ENCODE data around the gene PSME2.

Gene PSME2

DNA sequence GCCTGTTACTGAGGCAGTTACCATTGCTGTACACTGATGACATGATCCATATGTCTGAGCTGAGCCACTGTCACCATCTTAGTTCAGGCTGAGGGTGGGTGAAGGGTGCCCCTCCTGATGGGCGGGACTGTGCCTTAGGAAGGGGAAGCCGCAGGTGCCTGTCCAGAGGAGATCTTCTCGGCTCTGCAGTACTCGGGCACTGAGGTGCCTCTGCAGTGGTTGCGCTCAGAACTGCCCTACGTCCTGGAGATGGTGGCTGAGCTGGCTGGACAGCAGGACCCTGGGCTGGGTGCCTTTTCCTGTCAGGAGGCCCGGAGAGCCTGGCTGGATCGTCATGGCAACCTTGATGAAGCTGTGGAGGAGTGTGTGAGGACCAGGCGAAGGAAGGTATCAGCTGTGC lies 4.6 kb upstream of the PSME2 start:
- DNase-seq: no peak

DNA sequence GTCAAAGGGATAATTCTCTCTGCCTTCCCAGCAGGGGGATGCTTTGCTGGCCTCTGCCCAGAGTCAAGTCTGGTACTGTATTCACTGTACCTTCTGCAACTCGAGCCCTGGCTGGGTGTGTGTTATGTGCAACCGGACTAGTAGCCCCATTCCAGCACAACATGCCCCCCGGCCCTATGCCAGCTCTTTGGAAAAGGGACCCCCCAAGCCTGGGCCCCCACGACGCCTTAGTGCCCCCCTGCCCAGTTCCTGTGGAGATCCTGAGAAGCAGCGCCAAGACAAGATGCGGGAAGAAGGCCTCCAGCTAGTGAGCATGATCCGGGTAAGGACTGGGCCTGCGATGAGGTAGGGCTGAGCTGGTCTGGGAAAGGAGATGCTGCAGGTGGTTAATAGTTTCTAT lies 4.2 kb upstream of the PSME2 start:
- DNase-seq: no peak

DNA sequence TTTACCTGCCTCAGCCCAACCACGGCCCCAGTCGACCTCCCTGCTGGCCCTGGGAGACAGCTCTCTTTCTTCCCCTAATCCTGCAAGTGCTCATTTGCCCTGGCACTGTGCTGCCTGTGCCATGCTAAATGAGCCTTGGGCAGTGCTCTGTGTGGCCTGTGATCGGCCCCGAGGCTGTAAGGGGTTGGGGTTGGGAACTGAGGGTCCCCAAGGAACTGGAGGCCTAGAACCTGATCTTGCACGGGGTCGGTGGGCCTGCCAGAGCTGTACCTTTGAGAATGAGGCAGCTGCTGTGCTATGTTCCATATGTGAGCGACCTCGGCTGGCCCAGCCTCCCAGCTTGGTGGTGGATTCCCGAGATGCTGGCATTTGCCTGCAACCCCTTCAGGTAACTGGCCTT lies 3.7 kb upstream of the PSME2 start:
- DNase-seq: no peak

DNA sequence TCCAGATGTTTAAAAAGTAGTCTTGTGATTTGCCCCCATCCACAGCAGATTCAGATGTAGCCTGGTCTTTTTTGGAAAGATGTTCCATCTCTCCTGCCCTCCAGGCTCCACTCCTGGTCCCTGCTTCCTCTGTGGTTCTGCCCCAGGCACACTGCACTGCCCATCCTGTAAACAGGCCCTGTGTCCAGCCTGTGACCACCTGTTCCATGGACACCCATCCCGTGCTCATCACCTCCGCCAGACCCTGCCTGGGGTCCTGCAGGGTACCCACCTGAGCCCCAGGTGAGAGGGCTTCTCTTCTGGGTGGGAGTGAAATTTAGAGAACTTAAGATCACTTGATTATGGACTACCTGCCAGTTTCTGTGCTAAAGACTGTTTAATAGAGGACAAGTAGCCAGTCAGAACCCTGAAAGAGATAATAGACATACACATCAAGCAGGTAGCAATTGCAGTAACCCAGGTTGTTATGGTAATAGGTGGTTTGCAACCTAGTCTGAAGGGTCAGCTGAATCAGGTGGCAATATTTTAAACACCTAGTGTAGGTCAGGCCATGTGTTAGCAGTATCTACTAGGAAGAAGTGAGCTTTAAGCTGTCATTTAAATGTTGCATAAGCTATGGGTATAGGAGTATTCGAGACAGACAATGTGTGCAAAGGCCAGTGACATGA lies 3.0 kb upstream of the PSME2 start:
- no peak for DNase-seq

DNA sequence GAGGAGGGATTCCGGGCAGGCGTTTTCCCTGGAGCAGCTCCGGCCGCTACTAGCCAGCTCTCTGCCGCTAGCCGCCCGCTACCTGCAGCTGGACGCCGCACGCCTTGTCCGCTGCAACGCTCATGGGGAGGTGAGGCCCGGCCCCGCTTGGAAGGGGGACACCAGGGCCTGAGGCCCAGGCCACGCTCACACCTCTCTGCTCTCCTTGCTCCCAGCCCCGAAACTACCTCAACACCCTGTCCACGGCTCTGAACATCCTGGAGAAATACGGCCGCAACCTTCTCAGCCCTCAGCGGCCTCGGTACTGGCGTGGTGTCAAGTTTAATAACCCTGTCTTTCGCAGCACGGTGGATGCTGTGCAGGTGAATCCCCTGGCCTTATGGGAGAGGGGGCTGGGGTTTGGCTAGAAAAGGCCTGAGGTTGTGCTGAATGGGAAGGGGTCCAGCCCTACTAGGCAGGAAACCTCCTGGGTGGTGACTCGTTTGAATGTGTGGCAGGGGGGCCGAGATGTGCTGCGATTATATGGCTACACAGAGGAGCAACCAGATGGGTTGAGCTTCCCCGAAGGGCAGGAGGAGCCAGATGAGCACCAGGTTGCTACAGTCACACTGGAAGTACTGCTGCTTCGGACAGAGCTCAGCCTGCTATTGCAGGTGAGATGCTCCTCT lies 1.5 kb upstream of the PSME2 start:
- no peak for DNase-seq

DNA sequence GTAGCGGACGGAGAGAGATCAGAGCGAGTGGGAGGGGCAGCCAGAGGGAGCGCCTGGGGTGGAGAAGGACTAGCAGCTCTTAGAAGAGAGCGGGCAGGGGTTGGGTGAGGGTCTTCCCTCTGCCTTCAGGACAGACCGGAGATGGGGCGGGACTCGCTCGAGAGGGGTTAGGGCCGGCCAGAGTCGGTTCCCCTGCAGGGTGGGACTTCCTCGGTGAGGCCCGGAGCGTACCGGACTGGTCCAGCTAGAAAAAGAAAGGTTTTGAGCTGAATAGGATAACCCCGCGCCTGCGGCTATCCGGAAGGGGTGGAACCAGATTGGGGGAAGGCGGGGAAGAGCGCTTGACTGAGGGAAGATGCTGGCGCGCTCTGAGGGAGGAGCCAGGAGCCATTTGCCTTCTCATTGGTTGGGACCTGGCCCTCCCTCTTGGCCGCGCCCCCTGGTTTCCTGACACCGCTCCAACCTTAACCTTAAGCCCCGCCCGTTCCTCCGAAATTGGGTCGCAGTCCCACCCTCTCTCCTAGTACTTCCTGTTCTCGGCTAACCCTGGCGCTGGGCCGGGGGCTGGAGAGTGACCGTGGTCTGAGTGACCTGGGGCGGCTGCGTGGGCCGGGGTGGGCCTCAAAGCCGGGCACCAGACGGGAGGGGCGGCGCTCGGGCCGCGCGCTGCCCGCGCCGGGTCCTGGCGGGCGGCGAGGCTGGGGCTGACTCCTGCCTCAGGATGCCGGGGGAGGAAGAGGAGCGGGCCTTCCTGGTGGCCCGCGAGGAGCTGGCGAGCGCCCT lies 759 bp upstream of the PSME2 start, which contains the start of gene RNF31:
RNF31 (plus strand) TSS at position 521 of the 783 bp plus-strand sequence; CDS start at position 722, 201 bp downstream.
- DNase-seq: peak; percentile 100

DNA sequence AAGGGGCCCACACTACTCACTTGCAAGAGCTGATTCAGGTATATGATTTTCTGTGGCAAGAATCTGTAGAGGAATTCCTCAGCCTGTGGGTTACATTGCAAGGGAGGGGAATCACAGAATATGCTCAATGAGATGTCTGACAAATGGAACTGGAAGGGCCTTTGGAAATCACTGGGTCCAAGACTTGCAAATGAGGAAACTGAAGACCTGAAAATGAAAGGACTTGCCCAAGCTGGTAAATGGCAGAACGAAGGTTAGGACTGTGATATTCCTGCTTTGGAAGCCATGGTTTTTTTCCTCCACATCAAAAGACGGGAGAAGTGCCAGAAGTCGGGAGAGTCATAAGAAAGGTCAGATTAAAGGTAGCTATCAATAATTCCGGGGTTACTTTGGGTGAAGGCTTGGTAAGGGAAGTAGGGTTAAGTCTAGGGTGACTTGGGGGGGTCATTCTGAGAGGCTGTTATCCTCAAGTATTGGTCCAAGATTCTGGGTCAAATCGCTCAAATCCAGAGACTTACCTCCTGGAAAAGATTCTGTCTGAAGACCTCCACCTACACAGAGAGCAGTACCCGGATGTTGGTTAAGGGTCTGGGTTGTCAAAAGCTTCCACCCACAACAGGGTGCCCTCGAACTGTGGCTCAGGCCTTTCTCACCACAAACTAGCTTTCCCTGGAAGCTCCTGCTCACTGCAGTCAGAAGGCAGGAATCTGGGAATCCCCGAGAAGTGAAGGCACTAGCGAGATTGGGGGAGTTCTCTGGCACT lies 539 bp downstream of the PSME2 start:
- DNase-seq: no peak

DNA sequence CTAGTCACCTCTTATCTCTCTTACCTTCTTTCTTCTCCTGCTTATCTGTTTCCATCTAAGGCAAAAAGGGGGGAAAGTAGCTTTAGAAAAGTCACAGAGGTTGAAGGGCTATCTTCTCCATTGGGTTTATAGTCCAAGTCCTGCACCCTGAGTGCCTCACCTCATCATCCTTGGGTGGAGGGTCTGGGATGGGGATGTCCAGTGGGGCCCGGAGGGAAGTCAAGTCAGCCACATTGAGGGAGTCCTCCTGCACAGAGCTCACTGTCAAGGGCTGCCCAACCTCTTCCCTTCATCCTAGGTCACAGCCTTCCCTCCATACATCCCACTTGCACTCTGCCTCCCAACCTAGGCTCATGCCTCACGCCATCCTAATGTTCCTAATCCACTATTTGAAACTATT lies 1.2 kb downstream of the PSME2 start:
- no peak for DNase-seq

DNA sequence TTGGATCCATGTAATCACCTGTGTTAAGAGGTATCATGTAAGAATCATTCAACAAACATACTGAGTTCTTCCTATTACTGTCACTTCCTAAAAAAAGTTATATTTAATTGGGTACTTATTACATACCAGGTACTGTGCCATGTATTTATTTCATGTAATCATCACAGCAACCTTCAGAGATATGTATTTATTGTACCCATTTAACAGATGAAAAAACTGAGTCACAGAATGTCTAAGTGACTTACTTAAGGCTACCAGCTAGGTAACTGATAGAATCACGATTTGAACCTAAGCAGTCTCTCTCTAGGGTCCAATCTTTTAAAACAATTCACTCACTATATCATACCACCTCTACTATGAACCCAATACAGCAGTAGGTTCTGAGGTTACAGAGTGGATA lies 2.0 kb downstream of the PSME2 start:
- no peak for DNase-seq

DNA sequence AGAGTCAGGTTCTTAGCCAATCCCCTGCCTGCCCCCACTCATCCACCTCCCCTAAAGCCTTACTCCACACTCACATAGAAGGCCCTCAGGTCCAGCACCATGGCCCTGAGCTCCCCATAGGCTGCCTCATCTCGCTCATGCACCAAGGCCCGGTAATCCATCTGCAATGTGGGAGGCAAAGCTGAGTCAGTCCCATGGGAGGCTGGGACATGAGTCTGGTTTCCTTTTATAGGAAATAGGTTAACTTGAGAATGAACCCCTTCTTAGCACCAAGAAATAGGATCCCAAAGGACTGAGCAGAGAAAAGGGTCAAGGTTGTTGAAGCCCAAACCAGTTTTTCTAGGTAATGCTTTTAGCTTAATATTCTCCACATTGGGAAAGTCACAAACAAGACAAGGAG lies 2.9 kb downstream of the PSME2 start:
- DNase-seq: no peak

DNA sequence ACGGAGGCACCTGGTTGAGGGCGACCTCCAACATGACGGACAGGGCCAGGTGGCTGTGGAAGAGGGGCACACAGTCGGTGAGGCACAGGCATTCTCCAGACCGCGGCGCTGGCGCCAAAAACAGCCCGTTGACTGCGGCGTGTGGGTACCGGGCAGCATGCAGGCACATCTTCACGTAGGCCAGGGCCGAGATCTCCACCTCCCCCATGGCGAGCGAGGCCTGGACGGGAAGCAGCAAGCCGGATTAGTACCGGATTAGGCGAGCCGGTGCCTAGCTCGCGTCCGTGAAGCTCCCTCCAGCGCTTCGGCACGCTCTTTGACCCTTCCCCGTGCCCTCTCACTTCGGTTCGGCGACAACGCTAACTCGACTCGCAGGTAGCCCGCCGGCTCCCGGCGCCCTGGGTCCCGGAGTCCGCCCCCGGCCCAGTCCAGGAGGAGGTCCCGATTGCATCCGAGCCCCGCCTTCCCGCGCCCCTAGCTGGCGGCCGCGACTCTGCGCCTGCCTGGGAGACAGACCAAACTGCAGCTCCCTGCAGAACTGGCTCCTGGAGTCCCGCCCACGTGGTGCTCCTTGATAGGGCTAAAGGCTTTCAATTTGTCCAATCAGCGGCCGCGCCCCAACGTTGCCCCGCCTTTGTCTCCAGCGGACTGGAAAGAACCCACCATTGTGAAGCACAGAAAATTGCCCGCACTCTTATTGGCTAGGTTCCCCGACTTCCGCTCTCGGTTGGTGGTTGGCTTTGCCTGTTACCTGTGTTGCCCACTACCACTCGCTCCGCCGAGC lies 5.1 kb downstream of the PSME2 start, which contains the start of gene EMC9:
EMC9 (minus strand) TSS at position 495 of the 784 bp plus-strand sequence; CDS start at position 208, 287 bp downstream.
- DNase-seq: peak; percentile 100

DNA sequence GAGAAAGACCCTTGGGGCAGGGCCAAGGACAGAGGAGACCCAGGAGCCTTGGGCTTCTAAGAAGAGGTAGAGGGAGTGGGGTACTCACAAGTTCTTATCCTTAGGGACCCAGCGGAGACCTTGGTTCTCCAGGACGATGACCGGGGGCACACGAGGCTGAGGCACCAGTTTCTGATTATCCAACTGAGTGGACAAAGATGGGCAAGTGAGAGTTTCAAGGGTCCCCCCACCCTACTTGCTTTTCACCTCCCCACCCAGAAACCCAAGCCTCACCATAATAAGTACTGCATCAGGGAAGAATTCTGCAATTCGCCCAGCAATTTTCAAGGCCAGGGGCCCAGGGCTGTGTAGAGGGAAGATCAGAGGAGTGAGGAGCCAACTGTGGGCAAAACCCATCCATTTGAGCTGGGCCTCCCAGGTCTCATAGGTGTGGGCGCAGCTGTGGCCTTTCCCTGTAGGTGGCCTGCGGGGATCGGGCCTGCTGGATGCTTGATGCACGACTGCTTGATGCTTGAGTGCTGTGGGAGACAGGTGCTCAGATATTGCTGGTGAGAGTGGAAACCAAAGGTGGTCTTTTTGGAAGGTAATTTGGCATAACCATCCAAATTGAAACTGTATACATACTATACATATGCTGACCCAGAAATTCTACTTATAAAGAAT lies 7.0 kb downstream of the PSME2 start:
- DNase-seq: peak; percentile 54

DNA sequence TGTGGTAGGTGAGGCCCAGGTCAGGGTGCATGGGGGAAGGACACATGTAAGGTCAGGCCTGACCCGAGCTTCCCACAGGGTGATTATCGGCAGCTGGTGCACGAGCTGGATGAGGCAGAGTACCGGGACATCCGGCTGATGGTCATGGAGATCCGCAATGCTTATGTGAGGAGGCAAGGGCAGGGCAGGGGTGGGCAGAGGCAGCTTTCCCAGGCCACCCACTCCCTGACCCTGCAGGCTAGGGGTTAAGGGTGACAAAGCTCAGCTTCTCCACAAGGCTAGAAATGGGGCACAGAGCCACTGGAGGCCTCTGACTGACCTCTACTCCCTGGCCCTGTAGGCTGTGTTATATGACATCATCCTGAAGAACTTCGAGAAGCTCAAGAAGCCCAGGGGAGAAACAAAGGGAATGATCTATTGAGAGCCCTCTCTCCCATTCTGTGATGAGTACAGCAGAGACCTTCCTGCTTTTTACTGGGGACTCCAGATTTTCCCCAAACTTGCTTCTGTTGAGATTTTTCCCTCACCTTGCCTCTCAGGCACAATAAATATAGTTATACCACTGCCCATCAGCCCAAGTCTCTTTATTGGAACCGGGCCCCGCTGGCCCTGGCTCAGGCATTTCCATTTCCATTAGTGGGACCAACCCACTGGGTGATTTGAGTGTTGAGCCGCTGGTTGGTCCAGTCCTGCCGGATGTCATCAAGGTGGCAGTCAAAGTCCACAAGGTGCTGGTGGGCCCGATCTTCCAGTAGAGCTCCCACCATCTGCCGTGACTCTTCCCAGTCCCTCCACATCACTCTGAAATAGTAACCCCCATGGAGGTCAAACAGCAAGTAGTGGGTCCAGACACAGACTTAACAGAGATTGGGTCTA lies 7.8 kb downstream of the PSME2 start:
- DNase-seq: no peak

DNA sequence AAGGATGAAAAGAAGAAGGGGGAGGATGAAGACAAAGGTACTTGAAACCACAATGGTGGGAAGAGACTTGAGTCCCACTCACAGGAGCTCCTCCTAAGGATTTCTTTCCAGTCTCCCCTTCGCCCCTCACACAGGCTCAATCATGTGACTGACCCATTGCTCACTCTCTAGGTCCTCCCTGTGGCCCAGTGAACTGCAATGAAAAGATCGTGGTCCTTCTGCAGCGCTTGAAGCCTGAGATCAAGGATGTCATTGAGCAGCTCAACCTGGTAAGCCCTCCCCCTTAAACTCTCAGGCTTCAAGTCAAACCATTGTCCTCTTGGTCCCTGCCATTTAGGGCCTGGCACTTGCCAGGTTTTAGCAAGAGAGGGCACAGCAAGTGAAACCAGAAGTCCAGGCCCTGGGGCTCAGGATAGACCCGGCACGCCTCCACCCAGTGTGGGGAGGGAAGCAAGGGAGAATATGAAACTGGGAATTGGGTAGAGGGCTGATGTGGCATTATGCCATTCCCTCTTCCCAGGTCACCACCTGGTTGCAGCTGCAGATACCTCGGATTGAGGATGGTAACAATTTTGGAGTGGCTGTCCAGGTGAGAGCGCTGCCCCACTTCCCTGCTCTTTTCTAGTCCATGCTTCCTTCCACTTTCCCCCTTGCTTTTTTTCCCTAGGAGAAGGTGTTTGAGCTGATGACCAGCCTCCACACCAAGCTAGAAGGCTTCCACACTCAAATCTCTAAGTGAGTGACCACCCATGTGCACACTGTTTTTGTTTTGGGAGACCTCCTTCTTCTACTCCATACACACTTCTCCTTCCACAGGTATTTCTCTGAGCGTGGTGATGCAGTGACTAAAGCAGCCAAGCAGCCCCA lies 8.6 kb downstream of the PSME2 start:
- DNase-seq: no peak

DNA sequence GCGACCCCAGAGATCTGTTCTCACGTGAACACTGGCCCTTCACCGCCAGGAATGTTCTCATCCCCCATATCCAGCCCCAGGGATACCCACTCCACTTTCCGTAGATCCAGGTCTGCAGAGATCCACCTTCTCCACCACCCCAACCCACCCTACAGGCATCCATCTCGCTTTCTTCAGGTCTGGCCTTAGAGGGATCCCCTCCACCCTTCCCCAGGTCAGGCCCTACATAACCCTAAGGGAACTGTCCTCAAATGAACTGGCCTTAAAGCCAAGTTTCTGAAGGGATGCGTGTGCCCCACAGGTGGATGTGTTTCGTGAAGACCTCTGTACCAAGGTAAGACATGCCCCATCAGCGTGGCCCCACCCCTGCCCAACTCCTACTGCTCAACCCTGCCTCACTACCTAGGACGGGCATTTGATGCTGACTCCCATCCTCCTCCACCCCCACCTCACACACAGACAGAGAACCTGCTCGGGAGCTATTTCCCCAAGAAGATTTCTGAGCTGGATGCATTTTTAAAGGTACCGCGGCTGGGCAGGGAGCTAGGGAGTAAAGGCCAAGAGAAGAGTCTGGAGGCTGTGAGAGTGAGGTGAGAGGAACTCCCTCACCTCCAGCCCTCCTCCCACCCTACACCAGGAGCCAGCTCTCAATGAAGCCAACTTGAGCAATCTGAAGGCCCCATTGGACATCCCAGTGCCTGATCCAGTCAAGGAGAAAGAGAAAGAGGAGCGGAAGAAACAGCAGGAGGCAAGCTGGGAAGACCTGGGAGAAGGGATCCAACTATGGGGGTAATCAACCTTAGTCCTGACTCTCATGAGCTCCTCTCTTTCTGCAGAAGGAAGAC lies 9.5 kb downstream of the PSME2 start:
- peak; percentile 46 for DNase-seq

DNA sequence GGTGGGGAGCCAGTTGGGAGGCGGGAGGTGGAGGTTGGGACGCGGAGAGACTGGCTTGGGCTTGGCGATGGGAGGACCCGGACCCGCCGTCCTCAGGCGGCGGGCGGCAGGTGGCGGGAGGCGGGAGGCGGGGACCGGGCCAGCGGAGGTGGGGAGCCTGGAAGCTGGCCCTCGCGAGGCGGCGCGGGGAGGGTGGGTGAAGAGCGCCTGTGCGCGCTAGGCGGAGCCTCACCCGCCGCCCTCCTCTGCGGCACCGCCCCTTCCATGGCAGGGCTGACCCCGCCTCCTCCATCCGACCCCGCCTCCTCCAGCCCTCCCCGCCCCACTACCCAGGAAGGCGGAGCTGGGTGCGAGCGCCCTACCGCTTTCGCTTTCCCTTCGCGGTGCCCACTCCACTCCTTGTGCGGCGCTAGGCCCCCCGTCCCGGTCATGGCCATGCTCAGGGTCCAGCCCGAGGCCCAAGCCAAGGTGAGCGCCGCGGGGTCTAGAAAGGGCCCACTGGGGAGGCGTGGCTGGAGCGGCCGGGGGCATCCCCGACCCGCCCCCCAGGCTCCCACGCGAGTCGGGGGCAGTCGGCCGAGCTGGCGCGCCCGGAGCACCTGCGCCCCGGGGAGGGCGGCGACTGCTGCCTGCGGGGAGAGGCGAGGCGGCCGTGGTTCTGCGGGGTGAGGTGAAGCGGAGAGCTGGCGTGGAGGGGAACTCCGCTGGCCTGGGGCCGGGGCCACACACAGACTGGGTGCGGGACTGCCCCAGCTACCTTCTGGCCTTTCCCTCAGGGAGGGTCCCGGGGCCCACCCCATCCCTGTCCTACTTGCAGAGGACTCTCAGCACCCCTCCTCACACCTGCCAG lies 10.4 kb downstream of the PSME2 start, which contains the start of gene PSME1:
PSME1 (plus strand) TSS at position 361 of the 850 bp plus-strand sequence; CDS start at position 430, 69 bp downstream.
- peak; percentile 94 for DNase-seq

DNA sequence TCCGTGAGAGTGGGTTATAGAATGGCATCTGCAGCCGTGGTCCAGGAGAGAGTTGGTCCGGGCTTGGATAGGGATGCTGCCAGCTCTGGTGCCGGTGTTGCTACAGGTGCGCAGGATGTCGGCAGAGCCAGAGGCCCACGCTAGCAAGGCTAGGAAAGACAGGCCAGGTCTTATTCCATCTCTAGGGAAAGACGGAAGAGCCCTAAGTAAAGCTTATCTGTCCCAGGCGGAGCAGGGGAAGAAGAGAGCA lies 10.9 kb downstream of the PSME2 start:
- no peak for DNase-seq

DNA sequence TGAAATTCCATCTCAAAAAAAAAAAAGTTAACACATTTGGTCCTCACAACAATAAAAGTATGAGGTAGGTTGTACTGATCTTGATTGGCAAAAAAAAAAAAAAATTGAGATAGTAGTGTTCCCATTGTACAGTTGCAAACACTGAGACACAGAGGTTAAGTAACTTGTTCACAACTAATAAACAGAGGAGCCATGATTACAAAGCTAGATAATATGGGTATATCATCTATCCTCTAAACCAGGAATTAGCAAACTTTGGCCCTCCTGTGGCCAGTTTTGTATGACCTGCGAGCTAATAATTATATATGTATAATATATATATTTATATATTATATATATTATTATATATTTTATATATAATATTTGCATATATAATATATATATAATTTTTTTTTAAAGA lies 12.7 kb downstream of the PSME2 start:
- DNase-seq: no peak
